Mesenchymal stem cell (in vitro differentiated cells and primary cell): ENCODE data around the gene GRAP2.
A peak's percentile ranks its signal among the peaks of the same experiment; 100 is the strongest.
"Not testable (repeated sequence)": the region's sequence is repeated elsewhere in the genome, so short reads cannot be mapped to it uniquely, and the experiment has no call there.

Experiments used
- DNase-seq: peaks from one replicate; pipeline ENCODE4 v3.0.0-alpha.2; 2013
- H2AFZ ChIP-seq: one replicate; pipeline ENCODE4 v1.6.1; 2013; ENCODE audit warnings: low read depth, mild to moderate bottlenecking, control low read depth, inconsistent platforms, low read length, moderate library complexity
- H2AK5ac ChIP-seq: 2 replicates; pipeline ENCODE4 v1.6.1; 2013; ENCODE audit warnings: low read length, moderate library complexity, mild to moderate bottlenecking, inconsistent platforms; ENCODE audit not compliant: severe bottlenecking
- H2BK120ac ChIP-seq: one replicate; pipeline ENCODE4 v1.6.1; 2013; ENCODE audit warnings: low read depth, mild to moderate bottlenecking, inconsistent platforms, low read length, moderate library complexity
- H2BK12ac ChIP-seq, 2 experiments: one replicate each; pipeline ENCODE4 v1.6.1; 2013; ENCODE audit warnings: inconsistent platforms in 2 of 2, low read length in 2 of 2, mild to moderate bottlenecking in 2 of 2, moderate library complexity in 2 of 2, control low read depth in 1 of 2
- H2BK15ac ChIP-seq: one replicate; pipeline ENCODE4 v1.6.1; 2013; ENCODE audit warnings: mild to moderate bottlenecking, low read depth, inconsistent platforms; ENCODE audit not compliant: poor library complexity, severe bottlenecking
- H2BK5ac ChIP-seq: 2 replicates; pipeline ENCODE4 v1.6.1; 2013; ENCODE audit warnings: low read depth, mild to moderate bottlenecking, low read length, control low read depth, inconsistent platforms; ENCODE audit not compliant: poor library complexity, severe bottlenecking
- H3K14ac ChIP-seq, 2 experiments: one replicate each; pipeline ENCODE4 v1.6.1; 2013; ENCODE audit warnings: inconsistent platforms in 2 of 2, low read length in 2 of 2, control low read depth in 1 of 2, mild to moderate bottlenecking in 1 of 2, moderate library complexity in 1 of 2
- H3K18ac ChIP-seq, 2 experiments: one replicate each; pipeline ENCODE4 v1.6.1; 2013; ENCODE audit warnings: inconsistent platforms in 2 of 2, low read length in 2 of 2, control low read depth in 1 of 2, low read depth in 1 of 2, mild to moderate bottlenecking in 1 of 2
- H3K23ac ChIP-seq, 2 experiments: one replicate each; pipeline ENCODE4 v1.6.1; 2013; ENCODE audit warnings: inconsistent platforms in 2 of 2, low read length in 2 of 2, mild to moderate bottlenecking in 2 of 2, moderate library complexity in 2 of 2, control low read depth in 1 of 2
- H3K27ac ChIP-seq: 2 replicates; pipeline ENCODE4 v1.5.1; 2013; ENCODE audit warnings: mild to moderate bottlenecking, moderate library complexity, low read length, control low read depth, inconsistent platforms; ENCODE audit not compliant: poor library complexity, severe bottlenecking
- H3K27me3 ChIP-seq, 2 experiments: 2 replicates each; pipeline versions ENCODE4 v1.6.1 to v1.7.0; 2013; ENCODE audit warnings: low read length in 2 of 2, mild to moderate bottlenecking in 2 of 2, moderate library complexity in 2 of 2, control low read depth in 1 of 2, inconsistent platforms in 1 of 2; ENCODE audit not compliant: control insufficient read depth in 1 of 2, insufficient read depth in 1 of 2
- H3K36me3 ChIP-seq, 2 experiments: 2 replicates each; pipeline versions ENCODE4 v1.6.1 to v1.7.0; 2013; ENCODE audit warnings: low read length in 2 of 2, control low read depth in 1 of 2, inconsistent platforms in 1 of 2, low read depth in 1 of 2, mild to moderate bottlenecking in 1 of 2; ENCODE audit not compliant: insufficient read depth in 2 of 2, control insufficient read depth in 1 of 2
- H3K4ac ChIP-seq, 2 experiments: one replicate each; pipeline ENCODE4 v1.6.1; 2013; ENCODE audit warnings: inconsistent platforms in 2 of 2, low read length in 2 of 2, mild to moderate bottlenecking in 2 of 2, moderate library complexity in 2 of 2, control low read depth in 1 of 2, low read depth in 1 of 2
- H3K4me1 ChIP-seq: 2 replicates; pipeline ENCODE4 v1.6.1; 2013; ENCODE audit warnings: low read depth, low read length, control low read depth; ENCODE audit not compliant: control insufficient read depth, insufficient read depth
- H3K4me2 ChIP-seq: 2 replicates; pipeline ENCODE4 v1.6.1; 2013; ENCODE audit warnings: low read length, mild to moderate bottlenecking, inconsistent platforms; ENCODE audit not compliant: poor library complexity, severe bottlenecking
- H3K4me3 ChIP-seq, 2 experiments: 2 replicates each; pipeline versions ENCODE4 v1.5.1 to v1.7.0; 2013; ENCODE audit warnings: low read length in 2 of 2, mild to moderate bottlenecking in 2 of 2, control low read depth in 1 of 2, low read depth in 1 of 2; ENCODE audit not compliant: insufficient read depth in 1 of 2
- H3K79me1 ChIP-seq: replicated peaks from 2 replicates; pipeline ENCODE4 v1.6.1; 2013; ENCODE audit warnings: mild to moderate bottlenecking, control low read depth, low read length, inconsistent platforms; ENCODE audit not compliant: poor library complexity, severe bottlenecking
- H3K9ac ChIP-seq: 2 replicates; pipeline ENCODE4 v1.7.0; 2013; ENCODE audit warnings: mild to moderate bottlenecking, low read length, moderate library complexity
- H3K9me3 ChIP-seq: 2 replicates; pipeline ENCODE4 v1.7.0; 2013; ENCODE audit warnings: mild to moderate bottlenecking, low read length; ENCODE audit not compliant: control insufficient read depth
- H4K8ac ChIP-seq: one replicate; pipeline ENCODE4 v1.6.1; 2013; ENCODE audit warnings: inconsistent platforms, mild to moderate bottlenecking, low read length, moderate library complexity
- H4K91ac ChIP-seq: one replicate; pipeline ENCODE4 v1.6.1; 2013; ENCODE audit warnings: mild to moderate bottlenecking, low read length, inconsistent platforms
- WGBS: methylation state at CpG from one replicate; pipeline ENCODE4 v1.1.7; 2013; ENCODE audit warnings: mixed read lengths; 5-methylcytosine and 5-hydroxymethylcytosine counted together

Gene GRAP2

GRCh38 chr22:39859903-39860588 is 40.8 kb upstream of the GRAP2 start:
- no peak overlapping the region for H3K27ac ChIP-seq
- H2AFZ ChIP-seq, result no peak overlapping the region
- no peak overlapping the region for H2AK5ac ChIP-seq
- H3K79me1 ChIP-seq, result no peaks in the 10 kb centered on the region
- no peak for DNase-seq
- H2BK15ac ChIP-seq, result no peak overlapping the region
- H3K4me3 ChIP-seq, result no peak overlapping the region
- no peak overlapping the region for H3K4ac ChIP-seq
- H3K14ac ChIP-seq, result no peak overlapping the region
- H3K4me1 ChIP-seq, result no peaks in the 10 kb centered on the region
- no peak overlapping the region for H3K4me2 ChIP-seq
- H3K27me3 ChIP-seq, result peaks cover 26 to 28% of the 10 kb centered on the region in 2 experiments
- no peak overlapping the region for H4K8ac ChIP-seq
- H3K9me3 ChIP-seq, result no peaks in the 10 kb centered on the region
- no peak overlapping the region for H2BK120ac ChIP-seq
- no peak overlapping the region for H4K91ac ChIP-seq
- H3K23ac ChIP-seq, result no peak overlapping the region
- H2BK12ac ChIP-seq, result no peak overlapping the region
- no peaks in the 10 kb centered on the region for H3K36me3 ChIP-seq
- 76% methylated on average over 5 of the region's 7 CpGs for WGBS
- H2BK5ac ChIP-seq, result no peak overlapping the region
- H3K18ac ChIP-seq, result no peak overlapping the region
- H3K9ac ChIP-seq, result no peak overlapping the region

GRCh38 chr22:39868741-39869140 is 32.1 kb upstream of the GRAP2 start:
- no peaks in the 10 kb centered on the region for H3K36me3 ChIP-seq
- no peak overlapping the region for H3K18ac ChIP-seq
- no peak overlapping the region for H2BK15ac ChIP-seq
- no peak overlapping the region for H3K14ac ChIP-seq
- H3K27me3 ChIP-seq, result peaks cover 21% of the 10 kb centered on the region in 2 experiments
- no peak overlapping the region for H3K27ac ChIP-seq
- no peak overlapping the region for H3K9ac ChIP-seq
- H2BK5ac ChIP-seq, result no peak overlapping the region
- no peak overlapping the region for H3K4ac ChIP-seq
- no peak overlapping the region for H4K91ac ChIP-seq
- no peaks in the 10 kb centered on the region for H3K4me1 ChIP-seq
- no peak overlapping the region for H3K4me3 ChIP-seq
- no peaks in the 10 kb centered on the region for H3K79me1 ChIP-seq
- H2BK12ac ChIP-seq, result no peak overlapping the region
- no peak overlapping the region for H3K23ac ChIP-seq
- no peak overlapping the region for H2BK120ac ChIP-seq
- no peak for DNase-seq
- H3K4me2 ChIP-seq, result no peak overlapping the region
- no peak overlapping the region for H2AK5ac ChIP-seq
- no CpG with 5 or more reads among the region's 1 CpG for WGBS
- H3K9me3 ChIP-seq, result no peaks in the 10 kb centered on the region
- H4K8ac ChIP-seq, result no peak overlapping the region
- no peak overlapping the region for H2AFZ ChIP-seq

DNA sequence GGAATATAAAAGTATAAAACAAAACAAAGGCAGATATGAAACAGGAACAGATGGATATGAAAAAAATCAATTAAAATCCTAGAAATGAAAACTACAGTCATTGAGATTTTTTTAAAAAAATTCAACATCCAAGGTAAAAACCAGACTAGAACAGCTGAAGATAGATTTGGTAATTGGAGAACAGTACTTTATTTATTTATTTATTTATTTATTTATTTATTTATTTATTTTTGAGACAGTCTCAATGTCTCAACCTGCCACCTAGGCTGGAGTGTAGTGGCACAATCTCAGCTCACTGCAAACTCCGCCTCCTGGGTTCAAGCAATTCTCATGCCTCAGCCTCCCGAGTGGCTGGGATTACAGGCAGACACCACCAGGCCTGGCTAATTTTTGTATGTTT is 31.1 kb upstream of the GRAP2 start:
- H2BK120ac ChIP-seq, H3K79me1 ChIP-seq, H3K9ac ChIP-seq, H3K23ac ChIP-seq, H3K4ac ChIP-seq, H3K14ac ChIP-seq, H3K4me1 ChIP-seq, H3K18ac ChIP-seq, H3K4me2 ChIP-seq, H2AFZ ChIP-seq, H2BK15ac ChIP-seq, DNase-seq, H2BK12ac ChIP-seq, H4K91ac ChIP-seq, H2AK5ac ChIP-seq, H3K4me3 ChIP-seq, H4K8ac ChIP-seq, H3K9me3 ChIP-seq, H3K36me3 ChIP-seq, H3K27ac ChIP-seq: not testable (repeated sequence)
- H2BK5ac ChIP-seq, result peak overlapping the region; percentile 8
- 94% methylated on average over 2 of the region's 2 CpGs for WGBS
- H3K27me3 ChIP-seq, result peaks cover 12 to 20% of the 10 kb centered on the region in 2 experiments

GRCh38 chr22:39871008-39871798 is 29.7 kb upstream of the GRAP2 start:
- Histone ChIP-seq H3K27me3 (peaks cover 4 to 11% of the 10 kb centered on the region in 2 experiments), H3K4ac (no peak overlapping the region), H2AFZ (no peak overlapping the region), H3K23ac (no peak overlapping the region), H3K79me1 (no peaks in the 10 kb centered on the region), H2BK120ac (no peak overlapping the region), H3K18ac (no peak overlapping the region), H4K8ac (no peak overlapping the region), H2AK5ac (no peak overlapping the region), H3K14ac (no peak overlapping the region), H4K91ac (no peak overlapping the region), H3K36me3 (no peaks in the 10 kb centered on the region), H3K4me1 (no peaks in the 10 kb centered on the region), H3K4me2 (no peak overlapping the region), H3K9me3 (no peaks in the 10 kb centered on the region), H3K4me3 (no peak overlapping the region), H2BK15ac (no peak overlapping the region), H3K9ac (no peak overlapping the region), H3K27ac (no peak overlapping the region), H2BK5ac (no peak overlapping the region), H2BK12ac (no peak overlapping the region)
- 52% methylated on average over 2 of the region's 5 CpGs for WGBS
- DNase-seq, result no peak
